SU-DHL-6 (cell line): ENCODE data around the gene ERO1A.

Source experiments
- H2AFZ ChIP-seq: fragments of 200-600 bp; sonication (generic); 2 replicates; pipeline ENCODE4 v1.6.1; 2014; ENCODE audit warnings: low read depth, mild to moderate bottlenecking, moderate library complexity, mixed read lengths, antibody characterized with exemption, low read length; ENCODE audit not compliant: severe bottlenecking
- H3F3A ChIP-seq: fragments of 200-600 bp; shearing (Covaris generic); 2 replicates; pipeline ENCODE4 v1.6.0; 2016; ENCODE audit warnings: antibody characterized with exemption, mild to moderate bottlenecking; ENCODE audit not compliant: insufficient read depth
- H3K27ac ChIP-seq: fragments of 200-600 bp; sonication (generic); 2 replicates; pipeline ENCODE4 v1.5.1; 2016; ENCODE audit warnings: low read depth, mild to moderate bottlenecking, low read length, moderate library complexity, mixed read lengths
- H3K27me3 ChIP-seq: fragments of 200-600 bp; sonication (generic), shearing (Covaris generic); 2 replicates; pipeline ENCODE4 v1.6.0; 2014; ENCODE audit warnings: mild to moderate bottlenecking, low read length
- H3K36me3 ChIP-seq: fragments of 200-600 bp; sonication (generic); 2 replicates; pipeline ENCODE4 v1.6.1; 2014; ENCODE audit warnings: mild to moderate bottlenecking, low read length, mixed read lengths
- H3K4me2 ChIP-seq: fragments of 300-600, 200-600 bp; shearing (Covaris generic), sonication (generic); 2 replicates; pipeline ENCODE4 v1.6.0; 2014; ENCODE audit warnings: low read length, low read depth, mild to moderate bottlenecking; ENCODE audit not compliant: poor library complexity, severe bottlenecking
- H3K4me3 ChIP-seq: fragments of 200-600 bp; sonication (generic); 2 replicates; pipeline ENCODE4 v1.5.1; 2014; ENCODE audit warnings: antibody characterized with exemption, low read length, mild to moderate bottlenecking, mixed read lengths; ENCODE audit not compliant: insufficient read depth, poor library complexity, severe bottlenecking
- H3K79me2 ChIP-seq: fragments of 200-600 bp; sonication (generic); 2 replicates; pipeline ENCODE4 v1.6.1; 2014; ENCODE audit warnings: mild to moderate bottlenecking, low read length, moderate library complexity; ENCODE audit not compliant: insufficient read depth
- H3K9ac ChIP-seq: fragments of 200-600 bp; sonication (generic); 2 replicates; pipeline ENCODE4 v1.7.0; 2014; ENCODE audit warnings: mild to moderate bottlenecking, low read length
- H3K9me2 ChIP-seq: fragments of 200-600 bp; sonication (generic); replicated peaks from 2 replicates; pipeline ENCODE4 v1.6.1; 2014; ENCODE audit warnings: low read length; ENCODE audit not compliant: insufficient read depth
- H3K9me3 ChIP-seq: fragments of 200-600 bp; sonication (generic); 2 replicates; pipeline ENCODE4 v1.6.1; 2014; ENCODE audit warnings: low read length, mixed read lengths; ENCODE audit not compliant: insufficient read depth
- H4K20me1 ChIP-seq: fragments of 200-600 bp; sonication (generic); 2 replicates; pipeline ENCODE4 v1.6.1; 2014; ENCODE audit warnings: low read depth, mild to moderate bottlenecking, antibody characterized with exemption, low read length, moderate library complexity, mixed read lengths
- CTCF ChIP-seq: fragments of 200-600 bp; sonication (generic); IDR thresholded peaks from one replicate; pipeline ENCODE4 v1.5.1; 2017; ENCODE audit warnings: antibody characterized with exemption, mild to moderate bottlenecking, low read length, moderate library complexity; ENCODE audit not compliant: insufficient read depth, poor library complexity, severe bottlenecking
- EZH2phosphoT487 ChIP-seq: fragments of 200-600 bp; sonication (generic), shearing (Covaris generic); conservative IDR thresholded peaks from 2 replicates; pipeline ENCODE4 v1.6.1; 2018; ENCODE audit warnings: mild to moderate bottlenecking, antibody characterized with exemption, low read length, moderate library complexity, mixed read lengths

Gene ERO1A

GRCh38 chr14:52711666-52712065, 16.3 kb upstream of the ERO1A start:
- no peak overlapping the region for H3K9ac ChIP-seq
- 0 out of 2 replicates have a peak, but pooled peaks cover 4% of the 10 kb centered on the region for H3F3A ChIP-seq
- H3K4me2 ChIP-seq: no peak overlapping the region
- H3K27me3 ChIP-seq: no peaks in the 10 kb centered on the region
- H2AFZ ChIP-seq: no peak overlapping the region
- peaks cover 59% of the 10 kb centered on the region for H3K36me3 ChIP-seq
- H4K20me1 ChIP-seq: no peaks in the 10 kb centered on the region
- H3K9me3 ChIP-seq: no peaks in the 10 kb centered on the region
- TF ChIP-seq CTCF (no peak), EZH2phosphoT487 (no peak)
- H3K79me2 ChIP-seq: peaks cover 30% of the 10 kb centered on the region
- H3K9me2 ChIP-seq: no peaks in the 10 kb centered on the region
- H3K4me3 ChIP-seq: no peak overlapping the region
- no peak overlapping the region for H3K27ac ChIP-seq

- H3K27ac ChIP-seq: peak within 1 kb of the TSS; percentile 56
These were observed 11.7 kb upstream of the ERO1A start, which contains the start of gene PSMC6 for GRCh38 chr14:52706724-52707706. Gene PSMC6, plus strand, starts transcription at chr14:52707200. Its CDS starts 20 bp downstream, at chr14:52707220.

GRCh38 chr14:52706286-52706685, 10.9 kb upstream of the ERO1A start:
- peak overlapping the region; percentile 56 for H3K27ac ChIP-seq
- no peaks in the 10 kb centered on the region for H3K9me3 ChIP-seq
- peaks cover 24% of the 10 kb centered on the region for H3K36me3 ChIP-seq
- TF ChIP-seq EZH2phosphoT487: no peak
- no peak for TF ChIP-seq CTCF
- H3K4me2 ChIP-seq: peak overlapping the region; percentile 94
- peak overlapping the region; percentile 93 for H3K4me3 ChIP-seq
- H2AFZ ChIP-seq: peak overlapping the region; percentile 86
- H3K79me2 ChIP-seq: peaks cover 30% of the 10 kb centered on the region
- H3F3A ChIP-seq: no peaks in the 10 kb centered on the region
- H3K9me2 ChIP-seq: no peaks in the 10 kb centered on the region
- no peaks in the 10 kb centered on the region for H3K27me3 ChIP-seq
- no peaks in the 10 kb centered on the region for H4K20me1 ChIP-seq
- peak overlapping the region; percentile 92 for H3K9ac ChIP-seq

More at GRCh38 chr14:52706724-52707706, 11.7 kb upstream of the ERO1A start, which contains the start of gene PSMC6:
- Histone ChIP-seq H4K20me1 (no peaks in the 10 kb centered on the region), H3K9ac (peak within 1 kb of the TSS; percentile 92), H3K4me2 (peak within 1 kb of the TSS; percentile 94), H3K79me2 (peaks cover 30% of the 10 kb centered on the region), H3K4me3 (peak within 1 kb of the TSS; percentile 93), H3K36me3 (peaks cover 31% of the 10 kb centered on the region), H3K9me2 (no peaks in the 10 kb centered on the region), H3K9me3 (no peaks in the 10 kb centered on the region), H2AFZ (peak within 1 kb of the TSS; percentile 86), H3F3A (no peaks in the 10 kb centered on the region), H3K27me3 (no peaks in the 10 kb centered on the region)
- no peak for TF ChIP-seq CTCF
- no peak for TF ChIP-seq EZH2phosphoT487
